IPS-NIHi7 (cell line): ENCODE measurements around the gene USHBP1.
"Not testable (repeated sequence)": the region's sequence is repeated elsewhere in the genome, so short reads cannot be mapped to it uniquely, and the experiment has no call there.

Experiments used
- DNase-seq: peaks from one replicate; pipeline ENCODE4 v3.0.0; 2012; ENCODE audit warnings: mixed read lengths; ENCODE audit errors: extremely low spot score

Gene USHBP1

GRCh38 chr19:17295551-17295950, 31.0 kb upstream of the USHBP1 start:
- not testable (repeated sequence) for DNase-seq

- DNase-seq, result peak; percentile 79
These were observed 29.7 kb upstream of the USHBP1 start for GRCh38 chr19:17294051-17294891.

GRCh38 chr19:17293605-17294004, 29.1 kb upstream of the USHBP1 start:
- no peak for DNase-seq

GRCh38 chr19:17292301-17293074, 27.9 kb upstream of the USHBP1 start:
- DNase-seq, result peak; percentile 95

- DNase-seq, result peak; percentile 94
These were observed 24.9 kb upstream of the USHBP1 start for GRCh38 chr19:17289489-17289888.

GRCh38 chr19:17286752-17287151, 22.2 kb upstream of the USHBP1 start:
- DNase-seq, result no peak

GRCh38 chr19:17286263-17286662, 21.7 kb upstream of the USHBP1 start:
- no peak for DNase-seq

- DNase-seq, result no peak
These were observed 21.0 kb upstream of the USHBP1 start for GRCh38 chr19:17285415-17286135.

- DNase-seq, result no peak
These were observed 19.0 kb upstream of the USHBP1 start for GRCh38 chr19:17283504-17283996.

- DNase-seq, result peak; percentile 92
These were observed 18.1 kb upstream of the USHBP1 start for GRCh38 chr19:17282488-17283125.

GRCh38 chr19:17281391-17282304, 17.1 kb upstream of the USHBP1 start, which contains the start of gene ANKLE1:
ANKLE1 (plus strand) TSS chr19:17281901; CDS start chr19:17281921, 20 bp downstream.
- DNase-seq, result peak; percentile 57

- no peak for DNase-seq
These were observed 14.9 kb upstream of the USHBP1 start for GRCh38 chr19:17279436-17279835.

GRCh38 chr19:17275441-17276175, 11.1 kb upstream of the USHBP1 start:
- no peak for DNase-seq

GRCh38 chr19:17274892-17275291, 10.3 kb upstream of the USHBP1 start:
- DNase-seq, result not testable (repeated sequence)

- no peak for DNase-seq
These were observed 4.2 kb upstream of the USHBP1 start for GRCh38 chr19:17268754-17269153.

- DNase-seq, result peak; percentile 99
These were observed 2.6 kb upstream of the USHBP1 start, which contains the start of gene BABAM1 for GRCh38 chr19:17266975-17267788. BABAM1 (plus strand) TSS chr19:17267443; CDS start chr19:17268807, 1,364 bp downstream.

GRCh38 chr19:17266589-17266974, 2.0 kb upstream of the USHBP1 start:
- no peak for DNase-seq

- no peak for DNase-seq
These were observed 1.5 kb upstream of the USHBP1 start for GRCh38 chr19:17266026-17266425.
